Vagina (tissue), 2 donors: ENCODE data around the gene TLR1.

Source experiments
- POLR2A ChIP-seq, 2 donors: fragments of 450-650 bp; IDR thresholded peaks; one replicate each; pipeline ENCODE4 v1.6.1; 2017; ENCODE audit warnings: antibody characterized with exemption in 2 of 2, mild to moderate bottlenecking in 2 of 2, moderate library complexity in 2 of 2
- TF ChIP-seq, protein P1 (sequence below), 3 experiments: fragments of 450-650 bp in 2 of 3; fragments of 200-600 bp in 1 of 3; sonication (generic) in 1 of 3; IDR thresholded peaks; one replicate each; pipeline ENCODE4 v1.5.1; 2017 to 2019; ENCODE audit warnings: antibody characterized with exemption in 3 of 3, mild to moderate bottlenecking in 2 of 3, moderate library complexity in 2 of 3

DNA sequence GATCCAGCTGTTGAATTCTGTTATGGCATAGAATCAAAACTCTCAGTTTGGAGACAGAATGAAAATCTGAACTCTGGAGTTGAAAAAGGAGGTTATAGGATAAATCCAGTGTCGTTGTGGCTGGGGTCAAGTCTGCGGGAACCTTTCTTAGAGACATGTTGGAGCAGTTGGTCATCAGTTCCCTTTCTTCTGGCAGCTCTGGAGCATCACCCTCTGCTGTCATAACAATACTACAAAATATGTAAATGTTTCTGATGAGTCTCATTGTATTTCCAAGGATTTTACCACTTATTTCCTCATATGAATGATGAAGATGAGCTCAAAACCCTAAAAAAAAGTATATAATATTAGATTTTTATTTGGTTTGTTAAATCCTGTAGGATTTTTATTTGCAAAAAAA, 29.3 kb downstream of the TLR1 start:
- no peak for TF ChIP-seq POLR2A (IDR thresholded peaks at IDR 0.05)
- TF ChIP-seq, protein P1, sequence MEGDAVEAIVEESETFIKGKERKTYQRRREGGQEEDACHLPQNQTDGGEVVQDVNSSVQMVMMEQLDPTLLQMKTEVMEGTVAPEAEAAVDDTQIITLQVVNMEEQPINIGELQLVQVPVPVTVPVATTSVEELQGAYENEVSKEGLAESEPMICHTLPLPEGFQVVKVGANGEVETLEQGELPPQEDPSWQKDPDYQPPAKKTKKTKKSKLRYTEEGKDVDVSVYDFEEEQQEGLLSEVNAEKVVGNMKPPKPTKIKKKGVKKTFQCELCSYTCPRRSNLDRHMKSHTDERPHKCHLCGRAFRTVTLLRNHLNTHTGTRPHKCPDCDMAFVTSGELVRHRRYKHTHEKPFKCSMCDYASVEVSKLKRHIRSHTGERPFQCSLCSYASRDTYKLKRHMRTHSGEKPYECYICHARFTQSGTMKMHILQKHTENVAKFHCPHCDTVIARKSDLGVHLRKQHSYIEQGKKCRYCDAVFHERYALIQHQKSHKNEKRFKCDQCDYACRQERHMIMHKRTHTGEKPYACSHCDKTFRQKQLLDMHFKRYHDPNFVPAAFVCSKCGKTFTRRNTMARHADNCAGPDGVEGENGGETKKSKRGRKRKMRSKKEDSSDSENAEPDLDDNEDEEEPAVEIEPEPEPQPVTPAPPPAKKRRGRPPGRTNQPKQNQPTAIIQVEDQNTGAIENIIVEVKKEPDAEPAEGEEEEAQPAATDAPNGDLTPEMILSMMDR (IDR thresholded peaks at IDR 0.05), result no peak
